ENCODE data around the gene ESM1. TPM values are rescaled to one million over a fixed set of nuclear protein-coding genes. Genes with fewer than 3 reads are reported as not detected.

The ESM1 gene
- total RNA-seq: 1 to 10 TPM in 1 of 3 donors, under 1 TPM in 2; 0.87 to 1.2 (median 0.95) TPM
- total RNA-seq (2013): 2.2 TPM

- Histone ChIP-seq H3K9me3 (ENCODE audit: control insufficient read depth, insufficient read depth, low read length) (no peaks in the 10 kb centered on the region), H3K27me3 (ENCODE audit: control insufficient read depth, insufficient read depth, low read length) (no peaks in the 10 kb centered on the region), H3K27ac (ENCODE audit: low read length) (no peak within 1 kb of the TSS), H3K36me3 (ENCODE audit: control insufficient read depth, insufficient read depth, low read length) (no peaks in the 10 kb centered on the region), H3K4me3 (ENCODE audit: low read length) (no peak within 1 kb of the TSS), H3K4me1 (ENCODE audit: control insufficient read depth, insufficient read depth, low read length) (peaks cover 26% of the 10 kb centered on the region)
- peak within 1 kb of the TSS; percentile 9 to 53 for H3K27ac Mint-ChIP-seq
- no peaks in the 10 kb centered on the region for H3K9me3 Mint-ChIP-seq
- H3K36me3 Mint-ChIP-seq: no peaks in the 10 kb centered on the region
- no peaks in the 10 kb centered on the region for H3K27me3 Mint-ChIP-seq (ENCODE audit: low read depth in 2 of 2)
- H3K4me1 Mint-ChIP-seq: peaks cover 62 to 76% of the 10 kb centered on the region in 2 donors
- 48% methylated on average over 25 of the region's 26 CpGs for WGBS (ENCODE audit: insufficient coverage)
- peak within 1 kb of the TSS; percentile 87 for H3K4me3 Mint-ChIP-seq
- intact Hi-C loops (cut with micrococcal nuclease): no loop called here
- ATAC-seq (peak; percentile 40 to 79 (median 45)), DNase-seq (no peak)
- TF ChIP-seq CTCF (IDR thresholded peaks at IDR 0.05): no peak
Observed at GRCh38 chr5:54985301-54986268, at the start of gene ESM1. Gene ESM1, minus strand, starts transcription at chr5:54985593. Its CDS starts 76 bp downstream, at chr5:54985517.

GRCh38 chr5:55033568-55033967 is 48.2 kb upstream of the ESM1 start:
- H3K4me1 ChIP-seq (ENCODE audit: control insufficient read depth, insufficient read depth, low read length): peaks cover 22% of the 10 kb centered on the region
- Mint-ChIP-seq H3K27ac (no peak overlapping the region), H3K36me3 (no peaks in the 10 kb centered on the region), H3K27me3 (ENCODE audit: low read depth in 2 of 2) (no peaks in the 10 kb centered on the region), H3K9me3 (no peaks in the 10 kb centered on the region), H3K4me1 (peaks cover 33 to 46% of the 10 kb centered on the region in 2 donors), H3K4me3 (no peak overlapping the region)
- no peak overlapping the region for H3K4me3 ChIP-seq (ENCODE audit: low read length)
- ATAC-seq (no peak), DNase-seq (no peak)
- TF ChIP-seq CTCF (IDR thresholded peaks at IDR 0.05): no peak
- no peak overlapping the region for H3K27ac ChIP-seq (ENCODE audit: low read length)
- no peaks in the 10 kb centered on the region for H3K27me3 ChIP-seq (ENCODE audit: control insufficient read depth, insufficient read depth, low read length)
- intact Hi-C loops (cut with micrococcal nuclease): no loop called here
- H3K9me3 ChIP-seq (ENCODE audit: control insufficient read depth, insufficient read depth, low read length): no peaks in the 10 kb centered on the region
- 59% methylated on average over 3 of the region's 4 CpGs for WGBS (ENCODE audit: insufficient coverage)
- peaks cover 19% of the 10 kb centered on the region for H3K36me3 ChIP-seq (ENCODE audit: control insufficient read depth, insufficient read depth, low read length)

DNA sequence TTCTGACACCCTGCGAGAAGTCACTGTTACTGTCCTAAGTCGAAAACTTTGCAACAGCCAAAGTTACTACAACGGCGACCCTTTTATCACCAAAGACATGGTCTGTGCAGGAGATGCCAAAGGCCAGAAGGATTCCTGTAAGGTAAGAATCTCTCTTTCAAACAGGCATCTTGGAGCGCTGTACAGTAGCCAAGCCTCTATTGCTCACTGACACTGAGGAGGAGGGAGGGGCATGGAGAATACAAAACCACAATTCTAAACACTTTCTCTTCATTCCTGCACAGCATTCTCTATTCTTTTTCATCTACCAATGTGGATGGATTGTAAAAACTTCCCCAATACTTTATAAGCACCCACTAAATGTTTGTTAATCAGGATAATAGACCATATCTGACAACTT is 46.1 kb upstream of the ESM1 start:
- Mint-ChIP-seq H3K27ac (no peak overlapping the region), H3K27me3 (ENCODE audit: low read depth in 2 of 2) (no peaks in the 10 kb centered on the region), H3K4me3 (no peak overlapping the region), H3K36me3 (no peaks in the 10 kb centered on the region), H3K9me3 (no peaks in the 10 kb centered on the region), H3K4me1 (peaks cover 27 to 46% of the 10 kb centered on the region in 2 donors)
- H3K27me3 ChIP-seq (ENCODE audit: control insufficient read depth, insufficient read depth, low read length): no peaks in the 10 kb centered on the region
- intact Hi-C loops (cut with micrococcal nuclease): no loop called here
- no peak for ATAC-seq
- DNase-seq: no peak
- H3K27ac ChIP-seq (ENCODE audit: low read length): no peak overlapping the region
- H3K36me3 ChIP-seq (ENCODE audit: control insufficient read depth, insufficient read depth, low read length): peaks cover 19% of the 10 kb centered on the region
- H3K4me1 ChIP-seq (ENCODE audit: control insufficient read depth, insufficient read depth, low read length): peaks cover 19% of the 10 kb centered on the region
- no peak for TF ChIP-seq CTCF (IDR thresholded peaks at IDR 0.05)
- no peak overlapping the region for H3K4me3 ChIP-seq (ENCODE audit: low read length)
- WGBS (ENCODE audit: insufficient coverage): 96% methylated on average over 5 of the region's 5 CpGs
- no peaks in the 10 kb centered on the region for H3K9me3 ChIP-seq (ENCODE audit: control insufficient read depth, insufficient read depth, low read length)
